GM19239 (cell line): ENCODE results near the gene SEMA3E.

Source experiments
- DNase-seq: peaks from one replicate; pipeline ENCODE4 v3.0.0; 2011; ENCODE audit warnings: low spot score; ENCODE audit not compliant: insufficient read length
- FAIRE-seq: peaks from 2 replicates; lab custom pipeline; 2011; peaks lifted over from hg19 to GRCh38; lab: Jason Lieb, UNC

The SEMA3E gene

DNA sequence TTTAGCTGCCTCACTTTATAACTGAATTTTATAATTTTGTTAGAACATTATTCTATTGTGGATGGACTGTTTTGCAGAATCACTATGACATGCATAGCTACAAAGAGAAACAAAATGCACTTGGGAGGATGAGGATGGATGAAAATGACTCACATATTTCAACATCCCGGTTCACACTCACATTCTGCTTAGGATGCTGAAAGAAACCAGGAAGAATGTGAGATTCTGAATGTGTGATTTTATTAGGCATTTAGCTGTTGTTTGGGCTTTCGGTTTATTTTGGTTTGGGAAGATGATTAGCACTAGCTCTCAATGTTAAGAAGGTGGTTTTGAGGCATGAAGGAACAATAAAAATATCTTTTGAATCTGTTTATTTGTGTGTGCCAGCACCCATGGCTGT lies 235.5 kb downstream of the SEMA3E start:
- no peak for DNase-seq
- no peak for FAIRE-seq

DNA sequence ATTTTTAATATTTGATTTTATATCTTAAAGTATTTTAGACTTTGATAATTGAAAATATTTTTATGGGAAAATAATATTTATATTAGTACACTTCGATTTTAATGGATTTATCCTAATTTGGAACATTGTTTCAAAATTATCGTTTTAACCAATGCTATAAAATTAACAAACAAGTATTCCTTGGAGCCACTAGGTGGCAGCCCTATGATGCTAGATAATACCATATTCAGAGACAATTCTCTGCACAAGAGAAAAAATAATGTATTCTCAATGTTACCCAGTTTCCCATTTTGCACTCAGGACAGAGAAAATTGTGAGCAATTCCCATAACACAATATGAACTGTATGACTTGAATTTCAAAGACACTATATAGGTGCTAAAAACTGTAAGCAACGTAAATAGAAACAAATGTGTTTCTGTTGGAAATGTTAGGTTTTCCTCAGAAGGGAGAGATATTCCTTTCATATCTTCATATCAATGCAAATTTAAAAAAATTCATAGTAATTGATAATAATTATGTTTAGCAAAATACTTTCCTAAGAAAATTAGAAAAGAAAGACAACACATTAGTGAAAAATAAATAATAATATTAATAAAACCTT lies 237.8 kb downstream of the SEMA3E start:
- DNase-seq (no peak), FAIRE-seq (no peak)

- no peak for FAIRE-seq
- DNase-seq = no peak
Measured at GRCh38 chr7:83394776-83395175, 254.2 kb downstream of the SEMA3E start.

- DNase-seq (no peak), FAIRE-seq (no peak)
Measured at GRCh38 chr7:83388436-83388835, 260.5 kb downstream of the SEMA3E start.

DNA sequence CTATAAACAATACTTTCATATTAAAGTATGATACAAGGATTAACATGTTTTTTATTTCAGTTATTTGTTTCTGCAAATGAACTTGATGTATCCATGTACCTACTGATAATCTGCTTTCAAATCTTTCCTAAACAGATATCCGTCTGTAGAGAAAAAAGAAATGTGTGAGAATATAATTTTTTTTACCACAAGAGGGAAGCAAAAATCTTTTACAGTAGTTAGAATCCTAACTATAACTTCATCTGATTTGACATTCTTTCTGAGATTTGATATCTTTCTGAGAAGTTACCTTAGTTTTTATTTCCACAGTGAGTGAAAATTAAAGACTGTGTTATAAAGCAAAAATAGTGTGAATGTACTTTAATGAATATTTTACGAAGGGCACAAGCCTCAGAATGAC lies 282.3 kb downstream of the SEMA3E start:
- FAIRE-seq = no peak

DNA sequence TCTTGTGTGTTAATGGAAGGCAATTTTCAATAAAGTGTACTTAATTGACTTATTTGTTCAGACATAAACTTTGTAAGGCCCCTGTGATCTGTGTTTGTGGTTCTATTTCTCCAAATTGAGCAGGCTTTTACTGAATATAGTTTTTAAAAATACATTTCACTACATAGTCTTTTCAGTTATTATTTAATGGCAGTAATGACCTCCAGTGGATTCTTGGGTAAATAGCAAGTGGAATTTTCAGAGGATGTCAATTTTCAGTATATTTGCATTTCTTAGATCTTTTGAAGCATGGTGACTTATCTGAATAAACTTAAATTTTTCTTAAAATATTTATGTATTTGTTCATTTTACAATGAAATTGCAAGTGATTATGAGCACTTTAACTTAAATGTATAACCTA lies 283.2 kb downstream of the SEMA3E start:
- DNase-seq (no peak), FAIRE-seq (no peak)

More for the DNA sequence above, 282.3 kb downstream of the SEMA3E start:
- DNase-seq = no peak

- FAIRE-seq = no peak
- no peak for DNase-seq
Measured at GRCh38 chr7:83362871-83363550, 285.9 kb downstream of the SEMA3E start.

DNA sequence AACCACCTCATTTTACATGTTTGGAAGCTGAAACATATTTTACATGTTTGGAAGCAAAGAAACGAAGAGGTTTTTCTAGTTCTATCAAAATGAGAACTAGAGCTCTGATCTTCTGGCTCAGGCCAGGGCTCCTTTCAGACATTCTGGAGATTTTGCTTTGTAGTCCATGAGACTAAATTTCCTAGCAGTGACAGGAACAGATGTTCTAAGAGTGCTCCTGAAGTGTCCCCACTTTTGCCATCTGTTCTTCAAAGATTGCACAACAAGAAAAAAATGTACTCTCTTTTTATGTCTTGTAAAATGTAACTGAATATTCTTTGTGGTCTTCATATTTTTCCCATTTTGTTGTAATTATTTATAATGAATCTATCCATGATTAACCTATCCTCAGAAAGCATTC lies 289.8 kb downstream of the SEMA3E start:
- DNase-seq = no peak
- no peak for FAIRE-seq

- FAIRE-seq (no peak), DNase-seq (no peak)
Measured at GRCh38 chr7:83355143-83355542, 293.8 kb downstream of the SEMA3E start.

- FAIRE-seq = no peak
- DNase-seq = no peak
Measured at GRCh38 chr7:83347945-83348444, 300.9 kb downstream of the SEMA3E start.

DNA sequence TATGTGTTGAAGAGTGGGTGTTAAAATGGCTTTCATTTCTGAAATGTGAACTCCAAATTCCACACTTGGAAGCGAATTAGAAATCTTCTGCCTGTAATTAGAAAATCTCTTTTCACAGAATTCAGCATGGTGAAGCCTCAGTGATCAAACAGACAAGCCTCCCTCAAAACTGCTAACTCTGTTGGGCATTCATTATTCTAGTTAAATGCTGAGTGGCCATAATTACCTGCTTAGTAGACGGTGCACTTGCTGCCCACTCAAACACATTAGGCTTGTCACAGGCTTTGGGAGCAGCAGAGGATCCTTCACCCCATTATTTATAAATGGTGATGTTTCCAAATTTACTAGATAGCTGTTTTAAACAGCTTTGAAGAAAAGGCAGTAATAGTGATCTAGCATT lies 309.0 kb downstream of the SEMA3E start:
- FAIRE-seq = no peak

DNA sequence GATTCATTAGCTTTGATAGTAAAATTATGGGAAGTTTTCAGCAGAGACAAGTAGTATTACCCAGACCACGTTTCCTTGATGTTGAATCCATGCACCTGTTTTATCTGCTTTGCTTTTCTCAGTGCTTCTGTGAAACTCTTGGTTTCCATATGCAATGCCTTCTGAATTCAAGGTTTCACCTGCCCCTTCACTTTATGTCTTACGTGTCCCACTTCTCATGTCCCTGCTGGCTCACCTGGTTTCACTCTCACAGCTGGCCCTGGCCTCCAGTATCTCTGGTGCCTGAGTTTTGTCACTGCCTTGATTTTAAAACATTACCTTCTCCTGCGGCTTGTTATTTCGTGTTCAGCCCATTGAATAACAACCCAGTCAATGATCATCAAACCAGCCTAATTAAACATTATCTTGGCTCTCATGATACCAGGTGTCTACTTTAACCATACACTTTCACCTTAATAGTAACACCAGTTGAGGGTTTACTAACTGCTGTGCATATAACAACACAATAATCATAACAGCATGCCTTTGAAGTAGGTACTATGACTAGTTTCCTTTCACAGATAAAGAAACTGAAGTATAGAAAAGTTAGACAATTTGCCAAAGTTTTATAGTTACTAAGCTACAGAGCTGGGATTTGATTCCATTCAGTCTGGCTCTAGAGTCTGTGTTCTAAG lies 310.5 kb downstream of the SEMA3E start:
- FAIRE-seq (no peak), DNase-seq (no peak)

More for the DNA sequence above, 309.0 kb downstream of the SEMA3E start:
- no peak for DNase-seq

DNA sequence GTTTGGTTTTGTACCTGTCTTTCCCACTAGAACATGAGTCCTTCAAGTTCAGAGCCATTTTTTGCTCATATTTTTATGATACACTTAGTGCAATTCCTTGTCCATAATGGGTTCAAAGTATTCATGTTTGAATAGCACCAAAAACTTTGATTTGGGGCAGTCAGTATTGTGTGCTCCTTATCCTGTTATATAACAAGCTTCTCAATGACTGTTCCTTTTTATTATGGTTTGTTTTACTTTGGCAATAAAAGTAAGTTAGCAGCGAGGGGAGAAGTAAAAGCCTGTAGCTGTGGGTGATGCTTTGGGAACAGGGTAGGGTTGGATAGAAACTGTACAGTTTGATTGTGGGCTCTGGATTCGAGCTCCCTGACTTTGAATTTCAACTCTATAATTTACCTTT lies 311.9 kb downstream of the SEMA3E start:
- FAIRE-seq (no peak), DNase-seq (no peak)

DNA sequence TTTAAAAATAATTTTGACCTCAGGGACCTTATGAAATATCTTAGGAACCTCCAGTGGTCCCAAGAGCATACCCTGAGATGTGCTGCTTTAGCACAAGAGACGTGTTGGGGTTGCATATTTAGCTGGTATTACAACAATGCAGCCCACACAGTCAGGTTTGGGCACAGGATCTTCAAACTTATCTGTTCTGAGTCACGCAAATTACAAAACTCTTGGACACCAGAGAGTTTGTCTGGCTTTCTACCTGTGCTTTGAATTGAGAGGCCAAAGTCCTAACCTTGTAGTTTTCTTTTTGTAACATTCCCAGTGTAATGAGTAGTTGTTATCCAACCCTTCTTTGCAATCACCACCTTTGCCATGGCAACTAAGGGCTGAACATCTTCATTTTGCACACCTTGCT lies 322.7 kb downstream of the SEMA3E start:
- FAIRE-seq (no peak), DNase-seq (no peak)

DNA sequence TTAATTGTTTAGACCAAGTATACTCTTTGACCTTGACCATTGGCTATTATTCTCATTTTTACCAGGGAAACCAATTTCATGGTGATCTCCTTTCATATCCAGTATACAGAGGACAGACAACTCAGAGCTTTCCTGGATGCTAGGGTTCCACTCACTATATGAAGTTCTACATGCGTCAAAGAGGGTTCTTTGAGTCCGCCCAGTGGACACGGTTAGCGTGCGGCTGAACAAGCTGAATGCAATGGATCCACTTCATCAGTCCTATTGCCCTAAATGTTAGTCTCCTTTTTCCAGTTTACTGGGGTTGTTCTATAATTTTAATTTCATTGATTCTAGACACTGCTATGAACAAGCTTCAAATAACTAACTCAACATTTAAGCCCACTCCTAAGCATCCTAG lies 323.9 kb downstream of the SEMA3E start:
- FAIRE-seq = no peak

GRCh38 chr7:83324596-83324995 lies 324.3 kb downstream of the SEMA3E start:
- DNase-seq = no peak
- no peak for FAIRE-seq

More for the DNA sequence above, 323.9 kb downstream of the SEMA3E start:
- no peak for DNase-seq

DNA sequence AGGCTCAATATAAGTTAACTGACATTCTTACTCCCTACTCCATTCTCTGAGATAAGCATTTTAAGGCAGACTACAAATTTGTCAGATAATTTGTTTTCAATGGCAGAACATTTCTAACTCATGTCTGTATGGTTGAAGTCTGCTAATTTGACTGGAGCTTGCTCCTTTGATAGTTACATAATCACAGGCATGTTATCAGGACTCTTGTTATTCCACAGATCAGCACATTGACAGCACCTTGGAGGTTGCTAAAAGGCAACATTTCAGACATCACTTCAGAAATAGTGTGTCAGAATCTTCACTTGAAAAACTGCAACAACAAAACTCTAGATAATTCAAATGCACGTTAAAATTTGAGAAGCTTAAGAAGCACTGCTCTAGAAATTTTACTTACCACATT lies 327.9 kb downstream of the SEMA3E start:
- FAIRE-seq (no peak), DNase-seq (no peak)

GRCh38 chr7:83313931-83314330 lies 335.0 kb downstream of the SEMA3E start:
- FAIRE-seq (no peak), DNase-seq (no peak)
